Measurements from ENCODE around the gene MVB12A. TPM values are rescaled to one million over a fixed set of nuclear protein-coding genes. Genes with fewer than 3 reads are reported as not detected.

MVB12A gene
- total and polyA plus RNA-seq, 9 of the 15 experiments (the other 6 are each of a cell fraction or from before 2014, with no cell fraction given), result 1.2 to 46.2 (median 22.4) TPM

DNA sequence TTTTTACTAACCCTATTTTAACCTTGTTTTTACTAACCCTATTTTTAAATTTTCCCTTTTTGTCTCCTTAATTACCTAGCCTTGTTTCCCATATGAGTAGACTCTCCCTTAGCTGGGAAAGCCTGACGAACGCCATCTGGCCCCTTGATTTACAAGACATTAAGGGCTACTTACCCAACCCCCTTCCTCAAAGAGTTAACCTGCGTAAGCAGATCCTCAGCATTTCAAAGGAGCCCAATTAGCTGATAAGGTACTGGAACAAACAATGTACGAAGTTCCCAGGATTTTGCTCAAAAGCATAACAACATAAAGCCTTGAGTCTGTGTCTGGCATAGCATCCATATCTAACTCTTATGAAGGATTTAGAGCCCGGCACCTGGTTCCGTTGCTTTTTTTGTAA lies 4.7 kb upstream of the MVB12A start:
- intact Hi-C loops (cut with micrococcal nuclease), result no loop called here
- Histone ChIP-seq H2AFZ (ENCODE audit: low read depth, low read length) (no peak overlapping the region), H3K9me1 (ENCODE audit: control insufficient read depth, insufficient read depth, low read length) (no peaks in the 10 kb centered on the region), H3K27me3 (ENCODE audit: control insufficient read depth in 2 of 2, insufficient read depth in 2 of 2, low read length in 2 of 2) (no peaks in the 10 kb centered on the region), H3K36me3 (ENCODE audit: control insufficient read depth, insufficient read depth, low read length) (peaks cover 29% of the 10 kb centered on the region; the same call in 1 of the 3 replicates), H3K4me2 (ENCODE audit: insufficient read depth, low read length) (no peak overlapping the region), H3K79me2 (ENCODE audit: control insufficient read depth, insufficient read depth, low read length) (no peaks in the 10 kb centered on the region; the same call in 2 of the 3 replicates), H3K4me3 (no peak overlapping the region), H3K27ac (ENCODE audit: extremely low read depth, low read depth, low read length) (no peak overlapping the region), H3K4me1 (replicated peaks in 1 of 2; ENCODE audit: control insufficient read depth in 2 of 2, insufficient read depth in 2 of 2, low read length in 2 of 2) (peaks cover 6 to 7% of the 10 kb centered on the region in 2 experiments; a peak in 3 of 5 replicates), H4K20me1 (replicated peaks; ENCODE audit: control insufficient read depth, insufficient read depth, low read length) (no peaks in the 10 kb centered on the region), H3K9me3 (replicated peaks; ENCODE audit: control insufficient read depth, insufficient read depth, low read depth, low read length) (no peaks in the 10 kb centered on the region), H3K9ac (ENCODE audit: insufficient read depth in 1 of 2, low read depth in 2 of 2, low read length in 2 of 2) (no peak overlapping the region)
- WGBS (ENCODE audit: insufficient coverage, low coverage, missing lambda C conversion rate), result 82% methylated on average over 6 of the region's 6 CpGs
- in situ Hi-C loops (cut with MboI), result no loop called here
- CTCF ChIA-PET (ENCODE audit: low intra/inter-chr PET ratio), result no interaction called here
- POLR2A ChIA-PET, result interaction anchor here (0.6 to 3.8 kb wide), 2 partner anchors 9 to 36 kb away, joined by 3 to 17 read pairs; partner anchors contain the start of gene BST2
- BruUV-seq (replicated peaks), result TSS peak; percentile 38
- no peak for ATAC-seq
- DNase-seq (ENCODE audit: extremely low read depth in 1 of 4, low spot score in 3 of 4), result no peak
- no peak for FAIRE-seq
- no peak for TF ChIP-seq MXI1 (IDR thresholded peaks at IDR 0.05; ENCODE audit: low read depth, low read length)
- TF ChIP-seq ZNF165 (CRISPR knock-in tag; IDR thresholded peaks at IDR 0.05; ENCODE audit: borderline replicate concordance), result no peak
- TF ChIP-seq EGR1 (conservative IDR thresholded peaks at IDR 0.05), result no peak
- TF ChIP-seq SP2 (IDR thresholded peaks at IDR 0.05; ENCODE audit: extremely low read depth, low read depth, low read length, poor library complexity, severe bottlenecking), result no peak
- no peak for TF ChIP-seq TSC22D4 (tag; IDR thresholded peaks at IDR 0.05)
- no peak for TF ChIP-seq TRIM28 (IDR thresholded peaks at IDR 0.05)
- TF ChIP-seq, protein P1, sequence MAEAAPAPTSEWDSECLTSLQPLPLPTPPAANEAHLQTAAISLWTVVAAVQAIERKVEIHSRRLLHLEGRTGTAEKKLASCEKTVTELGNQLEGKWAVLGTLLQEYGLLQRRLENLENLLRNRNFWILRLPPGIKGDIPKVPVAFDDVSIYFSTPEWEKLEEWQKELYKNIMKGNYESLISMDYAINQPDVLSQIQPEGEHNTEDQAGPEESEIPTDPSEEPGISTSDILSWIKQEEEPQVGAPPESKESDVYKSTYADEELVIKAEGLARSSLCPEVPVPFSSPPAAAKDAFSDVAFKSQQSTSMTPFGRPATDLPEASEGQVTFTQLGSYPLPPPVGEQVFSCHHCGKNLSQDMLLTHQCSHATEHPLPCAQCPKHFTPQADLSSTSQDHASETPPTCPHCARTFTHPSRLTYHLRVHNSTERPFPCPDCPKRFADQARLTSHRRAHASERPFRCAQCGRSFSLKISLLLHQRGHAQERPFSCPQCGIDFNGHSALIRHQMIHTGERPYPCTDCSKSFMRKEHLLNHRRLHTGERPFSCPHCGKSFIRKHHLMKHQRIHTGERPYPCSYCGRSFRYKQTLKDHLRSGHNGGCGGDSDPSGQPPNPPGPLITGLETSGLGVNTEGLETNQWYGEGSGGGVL (CRISPR knock-in tag; IDR thresholded peaks at IDR 0.05), result no peak
- TF ChIP-seq ZNF184 (CRISPR knock-in tag; IDR thresholded peaks at IDR 0.05), result no peak
- TF ChIP-seq XRCC5 (IDR thresholded peaks at IDR 0.05; ENCODE audit: low read depth, low read length), result no peak
- no peak for TF ChIP-seq BRD4 (IDR thresholded peaks at IDR 0.05)
- TF ChIP-seq ZNF263 (CRISPR knock-in tag; IDR thresholded peaks at IDR 0.05; ENCODE audit: borderline replicate concordance), result no peak
- TF ChIP-seq, protein P2, sequence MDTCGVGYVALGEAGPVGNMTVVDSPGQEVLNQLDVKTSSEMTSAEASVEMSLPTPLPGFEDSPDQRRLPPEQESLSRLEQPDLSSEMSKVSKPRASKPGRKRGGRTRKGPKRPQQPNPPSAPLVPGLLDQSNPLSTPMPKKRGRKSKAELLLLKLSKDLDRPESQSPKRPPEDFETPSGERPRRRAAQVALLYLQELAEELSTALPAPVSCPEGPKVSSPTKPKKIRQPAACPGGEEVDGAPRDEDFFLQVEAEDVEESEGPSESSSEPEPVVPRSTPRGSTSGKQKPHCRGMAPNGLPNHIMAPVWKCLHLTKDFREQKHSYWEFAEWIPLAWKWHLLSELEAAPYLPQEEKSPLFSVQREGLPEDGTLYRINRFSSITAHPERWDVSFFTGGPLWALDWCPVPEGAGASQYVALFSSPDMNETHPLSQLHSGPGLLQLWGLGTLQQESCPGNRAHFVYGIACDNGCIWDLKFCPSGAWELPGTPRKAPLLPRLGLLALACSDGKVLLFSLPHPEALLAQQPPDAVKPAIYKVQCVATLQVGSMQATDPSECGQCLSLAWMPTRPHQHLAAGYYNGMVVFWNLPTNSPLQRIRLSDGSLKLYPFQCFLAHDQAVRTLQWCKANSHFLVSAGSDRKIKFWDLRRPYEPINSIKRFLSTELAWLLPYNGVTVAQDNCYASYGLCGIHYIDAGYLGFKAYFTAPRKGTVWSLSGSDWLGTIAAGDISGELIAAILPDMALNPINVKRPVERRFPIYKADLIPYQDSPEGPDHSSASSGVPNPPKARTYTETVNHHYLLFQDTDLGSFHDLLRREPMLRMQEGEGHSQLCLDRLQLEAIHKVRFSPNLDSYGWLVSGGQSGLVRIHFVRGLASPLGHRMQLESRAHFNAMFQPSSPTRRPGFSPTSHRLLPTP (IDR thresholded peaks at IDR 0.05; ENCODE audit: borderline replicate concordance, extremely low read depth, insufficient read length), result no peak
- TF ChIP-seq ARID1B (IDR thresholded peaks at IDR 0.05), result no peak
- no peak for TF ChIP-seq ZNF146 (CRISPR knock-in tag; IDR thresholded peaks at IDR 0.05; ENCODE audit: unreplicated experiment)
- no peak for TF ChIP-seq ZNF3 (CRISPR knock-in tag; IDR thresholded peaks at IDR 0.05)
- no peak for TF ChIP-seq SMC3 (conservative IDR thresholded peaks at IDR 0.05; ENCODE audit: insufficient read depth, low read depth, low read length)
